Peyer's patch (tissue), 4 donors: ENCODE data around the gene DIP2B.

ENCODE experiments used
- CTCF ChIP-seq, 6 experiments: fragments of 450-650 bp in 4 of 6; fragments of 200-600 bp in 2 of 6; sonication (generic) in 1 of 6; IDR thresholded peaks; one replicate each; pipeline ENCODE4 v1.5.1; 2017 to 2019; ENCODE audit warnings: antibody characterized with exemption in 6 of 6, mild to moderate bottlenecking in 3 of 6, moderate library complexity in 1 of 6
- POLR2A ChIP-seq, 2 donors: fragments of 450-650 bp; IDR thresholded peaks; one replicate each; pipeline ENCODE4 v1.5.1; 2017; ENCODE audit warnings: antibody characterized with exemption in 2 of 2, mild to moderate bottlenecking in 2 of 2, moderate library complexity in 2 of 2

- no peak for TF ChIP-seq CTCF (IDR thresholded peaks at IDR 0.05)
- TF ChIP-seq POLR2A (IDR thresholded peaks at IDR 0.05) = no peak
Observed at GRCh38 chr12:50546441-50547318, 41.9 kb downstream of the DIP2B start.
